Lower lobe of right lung (tissue), 2 donors: ENCODE measurements around the gene ECSIT. TPM values are rescaled to one million over a fixed set of nuclear protein-coding genes. Genes with fewer than 3 reads are reported as not detected.

Experiments
- ATAC-seq, 2 donors: fragments of 200-7000 bp; cut with Tn5 transposase; one replicate each; pipeline ENCODE4 v1.9.1; 2020 to 2022; ENCODE audit warnings: mild to moderate bottlenecking in 2 of 2, moderate library complexity in 2 of 2
- DNase-seq: peaks from one replicate; pipeline ENCODE4 v3.0.0-alpha.2; 2020
- H3K27ac ChIP-seq: fragments of 200-600 bp; one replicate; pipeline ENCODE4 v1.8.0; 2022
- H3K27me3 ChIP-seq: fragments of 200-600 bp; one replicate; pipeline ENCODE4 v1.8.0; 2022; ENCODE audit warnings: low read depth
- H3K36me3 ChIP-seq: fragments of 200-600 bp; one replicate; pipeline ENCODE4 v1.8.0; 2022; ENCODE audit warnings: mild to moderate bottlenecking
- H3K4me1 ChIP-seq: fragments of 200-600 bp; one replicate; pipeline ENCODE4 v1.8.0; 2022
- H3K4me3 ChIP-seq: fragments of 200-600 bp; one replicate; pipeline ENCODE4 v1.8.0; 2022; ENCODE audit warnings: mild to moderate bottlenecking
- H3K9me3 ChIP-seq: fragments of 200-600 bp; one replicate; pipeline ENCODE4 v1.8.0; 2022
- CTCF ChIP-seq: fragments of 200-600 bp; IDR thresholded peaks from one replicate; pipeline ENCODE4 v1.8.0; 2022; ENCODE audit warnings: antibody characterized with exemption, mild to moderate bottlenecking
- intact Hi-C: fragments of 100-400 bp; cut with DNase I; formaldehyde crosslinking; loops from one replicate; pipeline ENCODE4 v1.11.0; 2022
- total RNA-seq: library from RNA; stranded (reverse); fragmentation: NEBNext Ultra II Directional; extraction: Animal tissue kit (Norgen Biotek cat#: 25700); gene quantifications from one replicate; pipeline ENCODE4 v1.2.1, GENCODE V29; 2021
- donor health status: DM: no; HTN: yes; CAD: no; lungs with severe emphysema.

The ECSIT gene
- total RNA-seq, 1 donor from 2014 or later = 38.7 TPM

- intact Hi-C loops = no loop called here
- Histone ChIP-seq H3K4me1 (peaks cover 9% of the 10 kb centered on the region), H3K27me3 (no peaks in the 10 kb centered on the region), H3K27ac (peak overlapping the region; percentile 96), H3K9me3 (no peaks in the 10 kb centered on the region), H3K36me3 (no peaks in the 10 kb centered on the region), H3K4me3 (peak overlapping the region; percentile 91)
- no peak for DNase-seq
- TF ChIP-seq CTCF = no peak
- ATAC-seq = no peak
Observed at GRCh38 chr19:11504502-11505031, 24.4 kb downstream of the ECSIT start.

DNA sequence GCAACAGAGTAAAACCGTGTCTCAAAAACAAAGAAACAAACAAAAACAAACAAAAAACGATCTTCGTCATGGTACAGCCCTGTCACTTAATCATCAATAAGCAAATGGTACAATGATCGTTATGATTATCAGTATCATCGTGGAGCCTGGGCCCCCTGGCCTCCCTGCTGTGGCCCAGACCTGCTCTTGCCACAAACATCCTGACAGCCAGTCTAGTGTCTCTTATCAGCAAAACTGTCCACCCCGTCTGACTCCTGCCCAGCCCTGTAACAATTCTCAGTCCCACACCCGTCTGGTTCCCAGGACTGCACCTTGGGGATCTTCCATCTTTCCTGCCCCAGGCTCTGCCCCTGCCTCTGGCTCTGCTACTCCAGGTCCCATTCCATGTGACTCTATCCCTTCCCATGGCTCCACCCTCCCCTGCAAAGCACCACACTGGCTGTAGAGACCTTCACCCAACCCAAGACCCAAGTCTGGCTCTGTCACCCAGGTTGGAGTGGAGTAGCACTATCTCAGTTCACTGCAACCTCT lies 29.0 kb downstream of the ECSIT start:
- ATAC-seq = no peak
- H3K4me1 ChIP-seq = no peaks in the 10 kb centered on the region
- no peak for DNase-seq
- no peaks in the 10 kb centered on the region for H3K9me3 ChIP-seq
- no peak overlapping the region for H3K27ac ChIP-seq
- H3K27me3 ChIP-seq = no peaks in the 10 kb centered on the region
- no peak for TF ChIP-seq CTCF
- H3K4me3 ChIP-seq = no peak overlapping the region
- peaks cover 15% of the 10 kb centered on the region for H3K36me3 ChIP-seq
- intact Hi-C loops = no loop called here

DNA sequence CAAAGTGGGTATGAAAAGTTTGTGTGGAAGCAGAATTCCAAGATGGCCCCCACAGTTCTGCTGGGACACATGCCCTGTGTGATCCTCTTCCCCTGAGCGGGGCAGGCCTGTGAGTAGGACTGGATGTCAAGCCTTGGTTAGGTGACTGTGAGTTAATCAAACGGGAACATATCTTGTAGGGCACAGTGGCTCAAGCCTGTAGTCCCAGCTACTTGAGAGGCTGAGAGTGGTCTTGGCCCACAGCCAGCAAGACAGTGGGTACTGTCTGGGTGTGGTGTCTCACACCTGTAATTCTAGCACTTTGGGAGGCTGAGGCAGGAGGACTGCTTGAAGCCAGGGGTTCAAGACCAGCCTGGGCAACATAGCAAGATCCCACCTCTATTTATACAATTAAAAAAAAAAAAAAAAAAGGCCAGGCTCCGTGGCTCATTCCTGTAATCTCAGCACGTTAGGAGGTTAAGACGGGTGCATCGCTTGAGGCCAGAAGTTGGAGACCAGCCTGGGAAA lies 29.7 kb downstream of the ECSIT start:
- H3K27me3 ChIP-seq = no peaks in the 10 kb centered on the region
- no peak for TF ChIP-seq CTCF
- no peak overlapping the region for H3K27ac ChIP-seq
- H3K4me3 ChIP-seq = no peak overlapping the region
- no peak for ATAC-seq
- H3K4me1 ChIP-seq = no peaks in the 10 kb centered on the region
- H3K9me3 ChIP-seq = no peaks in the 10 kb centered on the region
- intact Hi-C loops = no loop called here
- H3K36me3 ChIP-seq = peaks cover 21% of the 10 kb centered on the region
- no peak for DNase-seq

DNA sequence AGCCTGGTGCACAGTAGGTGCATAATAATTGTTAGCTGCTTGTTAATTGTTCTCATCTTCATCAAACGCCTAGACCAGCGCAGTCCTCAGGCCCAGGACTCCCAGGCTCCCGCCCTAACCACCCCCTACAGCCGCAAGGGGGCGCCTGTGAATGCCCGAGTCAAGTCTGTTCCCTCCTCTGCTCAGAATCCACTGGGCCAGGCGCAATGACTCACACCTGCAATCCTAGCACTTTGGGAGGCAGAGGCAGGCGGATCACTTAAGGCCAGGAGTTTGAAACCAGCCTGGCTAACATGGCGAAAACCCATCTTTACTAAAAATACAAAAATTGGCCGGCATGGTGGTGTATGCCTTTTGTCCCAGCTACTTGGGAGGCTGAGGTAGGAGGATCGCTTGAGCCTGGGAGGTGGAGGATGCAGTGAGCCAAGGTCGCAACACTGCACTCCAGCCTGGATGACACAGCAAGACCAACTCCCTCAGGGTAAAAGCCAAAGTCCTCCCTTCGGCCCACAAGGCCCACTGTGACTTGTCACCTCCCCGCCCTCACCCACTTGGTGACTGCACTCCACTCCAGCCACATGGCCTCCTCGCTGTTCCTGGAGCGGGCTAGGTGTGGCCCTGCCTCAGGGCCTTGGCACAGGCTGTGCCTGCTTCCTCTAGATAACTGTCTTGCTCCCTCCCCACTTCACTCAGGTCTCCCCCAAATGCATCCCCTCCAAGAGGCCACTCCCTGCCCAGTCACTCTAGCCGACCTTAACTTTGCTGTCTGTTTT lies 32.4 kb downstream of the ECSIT start:
- Histone ChIP-seq H3K36me3 (peaks cover 42% of the 10 kb centered on the region), H3K27ac (no peak overlapping the region), H3K9me3 (no peaks in the 10 kb centered on the region), H3K4me1 (no peaks in the 10 kb centered on the region), H3K4me3 (no peak overlapping the region), H3K27me3 (no peaks in the 10 kb centered on the region)
- ATAC-seq (peak; percentile 72 to 76), DNase-seq (peak; percentile 72)
- intact Hi-C loops = no loop called here
- peak; percentile 69 for TF ChIP-seq CTCF

GRCh38 chr19:11495885-11496284 lies 33.0 kb downstream of the ECSIT start:
- no peak overlapping the region for H3K4me3 ChIP-seq
- ATAC-seq = no peak
- no peaks in the 10 kb centered on the region for H3K27me3 ChIP-seq
- H3K9me3 ChIP-seq = no peaks in the 10 kb centered on the region
- no peak overlapping the region for H3K27ac ChIP-seq
- no peak for DNase-seq
- no peak for TF ChIP-seq CTCF
- H3K4me1 ChIP-seq = no peaks in the 10 kb centered on the region
- intact Hi-C loops = no loop called here
- peaks cover 42% of the 10 kb centered on the region for H3K36me3 ChIP-seq
